Measurements from ENCODE around the gene BIN1.

BIN1 gene

GRCh38 chr2:127015106-127015910 lies 91.6 kb downstream of the BIN1 start:
- DNase-seq (ENCODE audit: low read depth): no peak
- TF ChIP-seq CTCF (IDR thresholded peaks at IDR 0.05; ENCODE audit: control insufficient read depth, insufficient read depth, low read depth, low read length, missing control alignments): no peak
- H3K4me3 ChIP-seq (ENCODE audit: control insufficient read depth, low read depth, low read length): no peak overlapping the region

- TF ChIP-seq CTCF (IDR thresholded peaks at IDR 0.05; ENCODE audit: control insufficient read depth, insufficient read depth, low read depth, low read length, missing control alignments): no peak
- no peak overlapping the region for H3K4me3 ChIP-seq (ENCODE audit: control insufficient read depth, low read depth, low read length)
- DNase-seq (ENCODE audit: low read depth): peak; percentile 94
These were observed 92.3 kb downstream of the BIN1 start for GRCh38 chr2:127014630-127015029.

GRCh38 chr2:127014224-127014623 lies 92.7 kb downstream of the BIN1 start:
- H3K4me3 ChIP-seq (ENCODE audit: control insufficient read depth, low read depth, low read length): no peak overlapping the region
- no peak for TF ChIP-seq CTCF (IDR thresholded peaks at IDR 0.05; ENCODE audit: control insufficient read depth, insufficient read depth, low read depth, low read length, missing control alignments)
- no peak for DNase-seq (ENCODE audit: low read depth)

GRCh38 chr2:127012868-127013267 lies 94.1 kb downstream of the BIN1 start:
- no peak for DNase-seq (ENCODE audit: low read depth)
- no peak overlapping the region for H3K4me3 ChIP-seq (ENCODE audit: control insufficient read depth, low read depth, low read length)
- TF ChIP-seq CTCF (IDR thresholded peaks at IDR 0.05; ENCODE audit: control insufficient read depth, insufficient read depth, low read depth, low read length, missing control alignments): no peak

- no peak for TF ChIP-seq CTCF (IDR thresholded peaks at IDR 0.05; ENCODE audit: control insufficient read depth, insufficient read depth, low read depth, low read length, missing control alignments)
- H3K4me3 ChIP-seq (ENCODE audit: control insufficient read depth, low read depth, low read length): no peak overlapping the region
- no peak for DNase-seq (ENCODE audit: low read depth)
These were observed 94.7 kb downstream of the BIN1 start for GRCh38 chr2:127012215-127012614.

GRCh38 chr2:127011796-127012195 lies 95.2 kb downstream of the BIN1 start:
- no peak for TF ChIP-seq CTCF (IDR thresholded peaks at IDR 0.05; ENCODE audit: control insufficient read depth, insufficient read depth, low read depth, low read length, missing control alignments)
- no peak overlapping the region for H3K4me3 ChIP-seq (ENCODE audit: control insufficient read depth, low read depth, low read length)
- no peak for DNase-seq (ENCODE audit: low read depth)
